GM19240 (cell line): Measurements from ENCODE around the gene LRRC37A3.
"Not testable (repeated sequence)": the region's sequence is repeated elsewhere in the genome, so short reads cannot be mapped to it uniquely, and the experiment has no call there.

Experiments
- DNase-seq: peaks from one replicate; pipeline ENCODE4 v3.0.0; 2011; ENCODE audit warnings: low spot score; ENCODE audit not compliant: insufficient read length

LRRC37A3 gene

DNA sequence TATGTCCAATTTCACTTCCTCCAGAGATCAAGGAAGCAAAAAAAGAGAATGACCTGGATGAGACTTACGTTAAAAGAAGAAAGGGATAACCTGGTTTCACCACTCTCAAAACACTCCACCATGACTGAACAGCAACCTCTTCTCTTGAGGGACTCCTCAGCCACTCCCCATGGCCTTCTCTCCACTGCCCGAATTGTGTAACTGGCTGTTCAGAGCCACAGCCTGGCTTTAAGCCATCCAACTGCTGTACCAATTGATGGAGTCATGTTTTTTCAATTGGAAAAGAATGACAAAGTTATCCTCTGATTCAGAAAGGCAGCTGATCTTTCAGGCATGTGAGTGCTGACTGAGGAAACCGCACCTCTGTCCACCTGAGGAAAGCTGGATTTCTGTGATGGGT is 85.2 kb downstream of the LRRC37A3 start:
- DNase-seq = not testable (repeated sequence)

DNA sequence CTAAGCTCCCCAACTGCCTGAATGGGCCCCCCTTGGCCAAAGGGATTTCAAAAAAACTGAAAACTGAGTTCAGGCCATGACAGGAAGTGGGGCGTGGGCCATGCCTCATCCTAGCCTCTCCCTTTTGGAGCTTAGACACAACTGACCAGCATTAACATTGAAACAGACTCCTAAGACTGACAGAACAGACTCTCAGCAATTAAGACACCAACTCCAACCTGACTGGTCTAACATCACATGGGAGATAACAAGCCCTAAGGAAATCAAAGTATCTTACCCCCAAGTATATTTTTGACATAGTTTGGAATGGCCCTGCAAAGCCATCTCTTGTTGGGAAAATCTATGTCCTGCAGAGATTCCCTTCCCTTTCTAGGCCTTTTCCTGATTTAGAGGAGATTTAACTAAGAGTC is 88.6 kb downstream of the LRRC37A3 start:
- DNase-seq = not testable (repeated sequence)

DNA sequence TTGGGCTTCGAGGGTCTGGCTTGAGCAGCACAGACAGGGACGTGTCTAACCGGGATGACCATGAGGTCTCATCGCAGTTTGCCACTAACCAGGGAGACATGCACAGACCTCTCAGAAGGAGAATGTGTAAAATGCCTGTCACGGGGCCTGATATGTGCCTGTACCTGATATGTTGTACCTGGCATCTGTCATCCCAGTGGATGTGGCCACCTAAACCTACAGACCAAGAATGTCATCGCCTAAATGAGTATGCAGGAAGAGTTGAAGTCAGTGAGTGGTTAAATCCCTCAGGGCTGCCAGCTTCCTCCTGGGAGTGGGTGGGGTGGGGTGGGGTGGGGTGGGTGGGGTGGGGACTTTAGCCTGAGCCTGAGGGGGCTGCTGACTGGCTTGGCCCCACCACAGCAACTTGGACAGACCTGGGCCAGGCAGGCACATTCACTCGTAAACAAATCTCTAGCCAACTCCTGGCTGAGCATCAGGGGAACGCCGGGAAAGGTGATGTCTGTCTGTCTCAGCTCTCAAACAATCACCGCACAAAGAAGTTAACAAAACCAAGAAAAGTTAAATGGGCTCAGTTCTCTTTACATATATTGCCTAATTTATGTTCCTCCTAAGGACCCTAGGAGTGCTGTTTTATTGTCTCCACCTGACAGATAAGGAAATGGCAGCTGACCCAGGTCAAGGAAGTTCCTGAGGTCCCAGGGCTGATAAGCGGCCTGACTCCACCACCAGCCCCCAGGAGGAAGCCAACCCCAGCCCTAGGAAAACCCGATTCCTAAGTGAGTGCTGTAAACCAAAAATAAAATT is 89.3 kb downstream of the LRRC37A3 start:
- DNase-seq = not testable (repeated sequence)

DNA sequence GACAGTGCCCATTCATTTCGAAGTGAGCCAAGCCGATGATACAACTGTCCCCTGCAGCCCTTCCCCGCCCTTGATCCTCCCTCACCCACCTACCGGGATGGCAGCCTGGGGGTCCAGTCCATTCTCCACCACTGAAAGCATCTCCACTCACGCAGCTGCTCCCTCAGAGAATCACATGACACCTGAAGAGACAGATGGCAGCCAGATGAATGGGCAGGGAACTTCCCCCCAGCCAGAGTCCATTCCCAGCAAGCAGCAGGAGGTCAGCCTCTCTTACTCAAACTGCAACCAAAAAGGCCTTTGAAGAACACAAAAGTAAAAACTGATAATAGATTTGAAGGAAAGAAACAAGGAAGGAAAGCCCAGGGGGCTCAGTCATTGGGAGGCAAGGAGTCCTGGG is 90.2 kb downstream of the LRRC37A3 start:
- DNase-seq = not testable (repeated sequence)

- not testable (repeated sequence) for DNase-seq
Measured at GRCh38 chr17:64818904-64819303, 100.4 kb downstream of the LRRC37A3 start.

GRCh38 chr17:64815833-64816198 is 103.5 kb downstream of the LRRC37A3 start:
- not testable (repeated sequence) for DNase-seq

- not testable (repeated sequence) for DNase-seq
Measured at GRCh38 chr17:64814993-64815832, 104.1 kb downstream of the LRRC37A3 start.

DNA sequence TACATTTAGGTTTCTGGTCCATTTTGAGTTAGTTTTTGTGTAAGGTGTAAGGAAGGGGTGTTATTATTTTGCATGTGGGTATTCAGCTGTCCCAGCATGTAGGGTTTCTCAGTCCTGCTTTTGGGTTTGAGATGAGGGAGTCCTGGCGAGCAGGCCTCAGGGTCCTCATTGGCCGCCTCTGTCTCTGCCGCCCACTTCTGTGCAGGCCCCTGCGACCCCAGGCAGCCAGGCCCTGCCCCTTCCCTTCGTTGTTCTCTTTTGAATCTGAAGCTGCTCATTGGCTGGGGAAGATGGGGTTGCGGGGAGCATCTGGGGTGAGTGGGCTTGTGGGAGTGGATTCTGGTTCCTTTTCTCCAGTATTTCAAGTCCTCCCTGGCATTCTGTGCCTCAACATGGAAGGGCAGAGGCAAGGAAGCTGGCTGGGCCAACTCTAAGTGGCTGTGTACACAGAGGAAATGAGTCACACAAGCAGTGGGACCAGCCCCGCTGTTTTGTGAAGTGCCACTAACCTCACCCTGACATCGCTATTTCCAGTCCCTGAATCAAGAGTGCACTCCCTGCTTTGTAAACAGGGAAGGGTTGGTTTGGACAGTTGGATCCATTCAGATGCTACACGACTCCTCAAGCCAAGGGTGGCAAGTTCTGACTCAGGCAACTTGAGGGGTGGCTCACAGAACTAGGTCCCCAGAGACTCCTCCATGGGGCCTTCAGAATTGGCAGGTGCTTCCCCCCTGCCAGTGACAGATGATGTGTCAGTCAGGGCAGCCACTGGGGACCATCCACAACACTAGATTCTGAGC is 110.9 kb downstream of the LRRC37A3 start:
- DNase-seq = not testable (repeated sequence)
